EL (cell line): ENCODE results near the gene AQP5.

Experiments used
- DNase-seq: peaks from one replicate; pipeline ENCODE4 v3.0.0-alpha.2; 2016

The AQP5 gene

DNA sequence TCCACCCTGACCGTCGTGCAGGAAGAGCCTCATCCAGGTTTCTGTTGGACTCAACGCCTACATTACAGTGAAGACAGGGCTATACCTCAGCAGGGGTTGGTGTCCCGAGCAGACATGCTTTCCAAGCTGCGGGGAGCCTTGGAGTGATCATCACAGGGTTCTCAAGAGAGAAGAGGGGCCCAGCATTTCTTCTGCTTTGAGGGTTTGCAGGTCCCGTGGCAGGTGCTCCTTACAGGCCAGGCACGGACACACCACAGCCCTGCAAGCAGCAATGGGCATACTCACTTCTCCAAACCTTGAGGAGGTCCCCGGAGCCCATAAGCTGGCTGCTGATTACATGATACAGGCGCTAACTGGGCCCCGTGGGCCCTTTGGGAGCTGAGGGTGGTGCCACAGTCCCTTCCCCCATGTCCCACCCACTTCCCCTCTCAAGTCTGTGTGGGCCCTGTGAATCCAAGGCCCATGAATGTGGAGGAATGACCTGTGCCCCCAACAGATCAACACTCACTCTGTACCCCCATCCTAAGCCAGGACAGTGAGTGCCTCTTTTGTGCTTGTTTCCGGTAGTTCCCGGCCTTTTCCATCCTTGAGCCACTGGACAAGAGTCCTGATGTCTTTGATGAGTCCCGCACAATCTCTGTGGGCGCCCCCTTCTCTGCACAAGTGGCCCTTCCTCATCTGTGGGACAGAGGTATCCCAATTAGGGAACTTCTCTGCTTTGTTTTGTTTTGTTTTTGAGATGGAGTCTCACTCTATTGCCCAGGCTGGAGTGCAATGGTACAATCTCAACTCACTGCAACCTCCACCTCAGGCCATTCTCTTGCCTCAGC is 10.0 kb upstream of the AQP5 start:
- DNase-seq, result no peak

DNA sequence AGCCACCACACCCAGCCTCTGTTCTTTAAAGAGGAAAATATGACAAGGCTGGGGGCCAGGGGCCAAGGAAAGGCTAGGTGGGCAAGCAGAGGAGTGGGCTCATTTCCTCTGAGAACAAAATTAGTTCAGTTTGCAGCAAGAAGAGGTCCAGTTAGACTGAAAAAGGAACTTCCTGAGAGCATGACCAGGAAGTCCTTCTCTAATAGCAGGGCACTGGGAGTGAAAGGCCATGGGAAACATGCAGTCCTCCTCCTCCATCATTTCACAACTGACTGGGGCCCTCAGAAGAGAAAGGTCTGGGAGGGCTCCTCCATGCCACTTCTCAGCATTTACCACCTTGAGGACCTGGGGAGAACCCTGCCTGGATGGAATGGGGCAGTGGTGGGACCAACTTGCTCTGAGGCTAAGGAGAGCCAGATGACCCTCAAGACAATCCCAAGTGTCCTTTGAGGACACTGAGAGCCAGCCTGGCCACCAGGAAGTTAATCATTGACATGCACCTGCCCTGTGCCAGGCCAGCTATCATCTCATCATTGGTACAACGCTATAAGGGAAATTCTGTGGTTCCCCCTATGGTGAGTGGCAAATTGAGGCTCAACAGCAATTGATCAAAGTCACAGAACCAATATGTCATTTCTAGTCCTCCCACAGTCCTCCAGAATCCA is 9.1 kb upstream of the AQP5 start:
- DNase-seq, result no peak

- no peak for DNase-seq
Observed at GRCh38 chr12:49953151-49953550, 8.5 kb upstream of the AQP5 start.

GRCh38 chr12:49953961-49954846 is 7.5 kb upstream of the AQP5 start:
- no peak for DNase-seq

- no peak for DNase-seq
Observed at GRCh38 chr12:49954863-49955830, 6.5 kb upstream of the AQP5 start.

DNA sequence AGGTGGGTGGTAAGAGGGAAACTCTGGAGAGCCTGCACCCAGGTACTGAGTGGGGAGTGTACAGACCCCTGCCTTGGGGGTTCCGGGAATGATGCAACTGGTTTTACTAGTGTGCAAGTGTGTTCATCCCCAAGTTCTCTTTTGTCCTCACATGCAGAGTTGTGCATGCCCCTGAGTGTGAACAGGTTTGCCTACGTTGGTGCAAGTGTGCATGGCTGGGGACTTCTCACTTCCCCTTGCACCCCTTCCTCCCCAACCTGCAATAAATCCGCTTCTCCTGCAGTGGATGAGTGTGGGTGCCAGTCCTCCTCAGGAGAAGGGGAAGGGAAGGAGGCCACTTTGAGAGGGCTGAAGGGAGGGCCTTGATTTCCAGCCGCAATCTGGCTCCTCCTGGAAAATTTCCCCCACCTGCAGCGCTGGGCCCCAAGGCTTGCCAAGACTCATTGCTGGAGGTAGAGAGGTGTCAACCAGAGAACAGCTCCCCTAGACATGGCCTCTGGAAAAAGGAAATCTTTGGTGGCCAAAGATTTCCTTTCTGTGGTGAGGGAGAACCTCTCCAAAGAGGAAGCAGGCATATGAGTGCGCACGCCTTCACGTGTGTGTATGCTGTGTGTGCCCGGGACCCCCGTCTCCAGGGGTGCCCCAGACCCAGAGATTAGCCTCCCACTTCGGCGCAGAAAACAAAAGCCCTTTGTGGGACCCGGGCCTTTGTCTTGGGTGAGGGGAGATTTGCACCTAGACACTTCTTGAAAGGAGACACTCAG is 5.6 kb upstream of the AQP5 start:
- DNase-seq, result no peak

- no peak for DNase-seq
Observed at GRCh38 chr12:49956663-49957569, 4.8 kb upstream of the AQP5 start.

- DNase-seq, result no peak
Observed at GRCh38 chr12:49957570-49957967, 4.1 kb upstream of the AQP5 start.

GRCh38 chr12:49959685-49960473 is 1.8 kb upstream of the AQP5 start:
- DNase-seq, result peak; percentile 54

- no peak for DNase-seq
Observed at GRCh38 chr12:49960474-49961110, 1.1 kb upstream of the AQP5 start.

- DNase-seq, result no peak
Observed at GRCh38 chr12:49961993-49962764, 507 bp downstream of the AQP5 start.

DNA sequence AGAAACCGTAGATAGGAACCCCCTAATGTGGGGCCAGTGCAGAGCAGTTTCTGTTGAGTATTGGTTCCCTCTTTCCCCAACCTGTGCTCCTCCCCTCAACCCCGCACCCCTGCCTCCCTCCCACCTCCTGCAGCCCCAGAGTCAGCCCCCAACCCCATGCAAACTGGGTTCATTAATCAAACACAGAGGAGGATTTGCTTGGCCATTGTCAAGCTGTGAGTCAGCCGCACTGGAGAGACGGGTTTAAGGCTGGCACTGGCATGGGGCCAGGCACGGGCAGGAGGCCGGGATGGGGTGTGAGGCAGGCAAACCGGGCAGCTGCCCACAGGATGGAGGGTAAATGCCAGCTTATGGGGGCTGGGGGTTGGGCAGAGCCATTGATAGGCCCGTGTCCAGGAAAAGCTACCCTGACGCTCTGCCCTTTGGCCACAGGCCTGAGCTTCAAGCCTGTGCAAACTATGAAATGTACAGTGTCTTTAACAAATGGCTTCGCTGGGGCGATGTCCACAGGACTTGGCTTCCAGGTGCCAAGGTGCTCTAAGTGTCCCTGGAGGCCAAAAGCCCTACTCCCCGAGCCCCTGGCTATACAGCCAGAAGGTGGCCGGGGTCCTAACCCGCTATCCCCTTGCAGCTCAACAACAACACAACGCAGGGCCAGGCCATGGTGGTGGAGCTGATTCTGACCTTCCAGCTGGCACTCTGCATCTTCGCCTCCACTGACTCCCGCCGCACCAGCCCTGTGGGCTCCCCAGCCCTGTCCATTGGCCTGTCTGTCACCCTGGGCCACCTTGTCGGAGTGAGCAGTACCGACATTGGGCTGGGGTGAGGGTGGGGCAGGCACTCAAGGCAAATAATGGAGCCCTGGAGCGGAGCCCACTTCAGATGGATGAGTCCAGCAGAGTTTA is 1.4 kb downstream of the AQP5 start:
- peak; percentile 32 for DNase-seq

DNA sequence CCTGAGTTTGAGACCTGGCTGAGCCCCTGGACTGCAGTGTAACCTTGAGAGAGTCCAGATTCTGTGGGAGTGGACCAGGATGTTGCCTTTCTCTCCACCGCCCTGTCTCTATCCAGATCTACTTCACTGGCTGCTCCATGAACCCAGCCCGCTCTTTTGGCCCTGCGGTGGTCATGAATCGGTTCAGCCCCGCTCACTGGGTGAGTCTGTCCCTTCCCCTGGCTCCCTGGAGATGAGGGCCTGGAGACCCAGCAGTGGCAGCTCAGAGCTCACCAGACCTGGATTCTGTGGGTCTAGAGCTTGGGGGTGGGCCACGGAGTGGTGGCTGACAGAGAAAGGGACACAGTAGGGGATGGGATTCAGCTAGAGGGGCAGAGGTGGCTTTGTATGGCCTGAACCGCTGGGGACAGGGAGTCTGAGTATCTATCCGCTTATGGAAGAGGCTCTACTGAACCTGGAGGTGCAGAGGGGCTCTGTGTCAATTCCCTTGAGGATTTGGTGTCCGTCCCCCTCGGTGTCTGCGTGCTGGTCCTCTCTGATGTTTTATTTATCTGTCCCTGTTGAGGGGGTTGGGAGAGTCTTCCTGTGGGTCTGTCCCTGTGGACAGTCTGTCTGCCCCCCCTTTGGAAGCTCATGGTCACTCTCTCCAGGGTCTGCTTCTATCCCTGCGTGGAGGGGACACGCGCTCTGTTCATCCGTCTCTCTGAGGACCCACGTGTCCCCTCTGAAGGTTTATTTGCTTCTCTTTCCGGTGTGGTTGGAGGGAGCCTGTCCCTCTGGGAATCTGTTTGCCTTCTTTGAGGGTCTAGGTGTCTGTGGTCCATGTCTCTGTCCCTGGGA is 2.5 kb downstream of the AQP5 start:
- no peak for DNase-seq

DNA sequence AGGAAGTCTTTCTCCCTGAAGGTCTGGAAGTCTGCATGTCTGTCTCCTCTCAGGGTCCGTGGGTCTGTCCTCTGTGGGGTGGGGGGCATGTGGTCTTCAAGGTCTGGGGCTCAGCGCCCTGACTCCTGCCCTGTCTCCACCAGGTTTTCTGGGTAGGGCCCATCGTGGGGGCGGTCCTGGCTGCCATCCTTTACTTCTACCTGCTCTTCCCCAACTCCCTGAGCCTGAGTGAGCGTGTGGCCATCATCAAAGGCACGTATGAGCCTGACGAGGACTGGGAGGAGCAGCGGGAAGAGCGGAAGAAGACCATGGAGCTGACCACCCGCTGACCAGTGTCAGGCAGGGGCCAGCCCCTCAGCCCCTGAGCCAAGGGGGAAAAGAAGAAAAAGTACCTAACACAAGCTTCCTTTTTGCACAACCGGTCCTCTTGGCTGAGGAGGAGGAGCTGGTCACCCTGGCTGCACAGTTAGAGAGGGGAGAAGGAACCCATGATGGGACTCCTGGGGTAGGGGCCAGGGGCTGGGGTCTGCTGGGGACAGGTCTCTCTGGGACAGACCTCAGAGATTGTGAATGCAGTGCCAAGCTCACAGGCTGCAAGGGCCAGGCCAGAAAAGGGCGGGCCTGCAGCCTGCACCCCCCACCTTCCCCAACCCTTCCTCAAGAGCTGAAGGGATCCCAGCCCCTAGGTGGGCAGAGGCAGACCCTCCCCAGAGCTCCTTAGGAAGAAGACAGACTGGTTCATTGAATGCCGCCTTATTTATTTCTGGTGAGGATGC is 3.4 kb downstream of the AQP5 start:
- no peak for DNase-seq

- DNase-seq, result no peak
Observed at GRCh38 chr12:49965836-49966235, 4.2 kb downstream of the AQP5 start.
